ENCODE results near the gene PRKD2.

PRKD2 gene

DNA sequence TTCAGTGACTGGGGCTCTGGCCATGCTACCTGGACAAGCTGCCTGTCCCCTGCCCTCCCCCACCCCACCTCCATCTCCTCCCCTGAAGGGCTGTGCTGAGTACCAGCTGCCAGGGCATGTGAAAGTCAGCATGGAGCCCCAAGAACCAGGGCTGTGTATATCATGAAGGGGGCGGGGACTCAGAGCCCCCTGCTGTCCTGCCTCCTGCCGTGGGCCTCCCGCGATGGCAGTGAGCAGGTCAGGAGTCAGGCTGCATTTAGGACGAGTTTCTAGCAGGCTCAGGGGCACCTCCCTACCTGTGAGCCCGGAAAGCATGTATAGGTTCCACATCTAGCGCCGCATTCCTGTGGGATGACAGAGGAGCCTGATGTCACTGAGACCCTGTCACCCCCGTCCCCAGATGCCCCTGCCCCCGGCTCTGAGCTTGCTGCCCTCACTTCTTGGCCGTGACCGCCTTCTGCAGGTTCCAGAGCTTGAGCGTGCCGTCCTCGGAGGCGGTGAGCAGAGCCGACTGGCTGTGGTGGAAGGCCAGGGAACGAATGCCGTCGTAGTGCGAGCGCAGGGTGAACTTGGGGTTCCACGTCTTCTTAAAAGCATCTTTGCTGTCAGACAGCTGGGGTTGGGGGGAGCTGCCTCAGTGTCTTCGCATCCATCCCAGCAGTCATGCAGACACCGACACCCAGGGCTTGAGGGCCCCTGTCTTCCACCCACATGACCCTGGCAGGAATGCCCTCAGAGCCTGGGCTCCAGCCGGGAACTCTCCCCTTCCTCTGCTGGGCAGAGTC is 8.3 kb upstream of the PRKD2 start:
- no peak overlapping the region for H3K4me3 ChIP-seq
- DNase-seq (ENCODE audit: low spot score): no peak
- no peak overlapping the region for H3K27ac ChIP-seq
- TF ChIP-seq, protein P1, sequence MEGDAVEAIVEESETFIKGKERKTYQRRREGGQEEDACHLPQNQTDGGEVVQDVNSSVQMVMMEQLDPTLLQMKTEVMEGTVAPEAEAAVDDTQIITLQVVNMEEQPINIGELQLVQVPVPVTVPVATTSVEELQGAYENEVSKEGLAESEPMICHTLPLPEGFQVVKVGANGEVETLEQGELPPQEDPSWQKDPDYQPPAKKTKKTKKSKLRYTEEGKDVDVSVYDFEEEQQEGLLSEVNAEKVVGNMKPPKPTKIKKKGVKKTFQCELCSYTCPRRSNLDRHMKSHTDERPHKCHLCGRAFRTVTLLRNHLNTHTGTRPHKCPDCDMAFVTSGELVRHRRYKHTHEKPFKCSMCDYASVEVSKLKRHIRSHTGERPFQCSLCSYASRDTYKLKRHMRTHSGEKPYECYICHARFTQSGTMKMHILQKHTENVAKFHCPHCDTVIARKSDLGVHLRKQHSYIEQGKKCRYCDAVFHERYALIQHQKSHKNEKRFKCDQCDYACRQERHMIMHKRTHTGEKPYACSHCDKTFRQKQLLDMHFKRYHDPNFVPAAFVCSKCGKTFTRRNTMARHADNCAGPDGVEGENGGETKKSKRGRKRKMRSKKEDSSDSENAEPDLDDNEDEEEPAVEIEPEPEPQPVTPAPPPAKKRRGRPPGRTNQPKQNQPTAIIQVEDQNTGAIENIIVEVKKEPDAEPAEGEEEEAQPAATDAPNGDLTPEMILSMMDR (IDR thresholded peaks at IDR 0.05): no peak

DNA sequence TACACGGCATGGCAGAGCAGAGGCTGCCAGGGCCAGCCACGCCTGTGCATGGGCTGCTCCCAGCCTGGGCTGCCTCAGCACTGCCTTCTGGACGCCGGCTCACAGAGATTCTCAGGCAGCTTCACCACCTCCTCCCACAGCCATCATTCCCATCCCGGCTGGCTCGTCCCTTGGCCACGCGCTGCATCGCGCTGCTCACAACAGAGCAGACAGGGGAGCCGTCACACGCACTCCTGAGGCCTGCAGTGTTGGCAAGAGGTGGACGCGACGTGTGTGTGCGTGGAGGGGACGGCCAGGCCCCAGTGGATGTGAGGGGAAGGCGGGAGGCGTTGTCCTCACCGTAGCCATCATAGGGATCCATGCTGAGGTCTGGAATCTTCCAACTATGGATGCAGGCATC is 7.6 kb upstream of the PRKD2 start:
- no peak for DNase-seq (ENCODE audit: low spot score)
- no peak overlapping the region for H3K27ac ChIP-seq

DNA sequence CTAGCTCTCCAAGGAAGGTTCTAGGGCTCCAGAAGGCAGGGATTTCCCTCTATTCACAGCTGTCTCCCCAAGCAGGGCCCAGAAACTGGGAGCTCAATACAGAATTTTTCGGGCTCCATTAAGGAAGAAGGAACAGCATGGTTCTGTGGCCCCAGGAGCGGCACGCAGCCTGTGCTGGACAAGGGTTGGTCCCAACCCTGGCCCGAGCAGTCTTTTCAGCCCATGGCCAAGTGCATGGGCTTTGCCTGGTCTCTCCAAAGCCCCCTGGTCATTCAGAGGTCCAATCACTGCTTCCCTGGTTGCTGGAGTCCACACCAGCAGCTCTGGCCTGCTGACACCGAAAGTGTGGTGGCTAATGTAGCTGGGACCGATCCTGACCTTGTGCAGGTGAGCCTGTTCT is 6.6 kb upstream of the PRKD2 start:
- Histone ChIP-seq H3K27ac (no peak overlapping the region), H3K4me3 (no peak overlapping the region)
- DNase-seq (ENCODE audit: low spot score): no peak
- TF ChIP-seq, protein P1 (IDR thresholded peaks at IDR 0.05): no peak

More for the DNA sequence above, 7.6 kb upstream of the PRKD2 start:
- TF ChIP-seq, protein P1 (IDR thresholded peaks at IDR 0.05): no peak
- no peak overlapping the region for H3K4me3 ChIP-seq

DNA sequence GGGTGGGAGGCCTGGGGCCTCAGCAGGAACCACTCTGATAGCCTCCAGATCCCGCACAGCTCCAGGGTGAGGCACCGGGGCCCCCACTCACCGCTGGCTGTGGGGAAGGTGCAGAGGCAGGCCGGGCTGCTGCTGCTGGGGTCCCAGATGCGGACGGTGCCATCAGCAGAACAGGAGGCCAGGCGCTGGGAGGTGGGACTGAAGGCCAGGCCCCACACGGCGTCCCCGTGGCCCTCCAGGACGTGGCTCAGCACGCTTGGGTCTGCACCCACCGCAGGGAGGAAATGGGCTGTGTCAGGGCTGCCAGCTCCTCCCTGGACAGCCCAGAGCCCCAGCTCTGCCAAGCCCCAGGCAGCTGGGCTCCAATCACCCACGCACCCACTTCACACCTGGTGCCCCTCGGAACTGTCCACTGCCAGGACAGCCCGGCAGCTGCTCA is 6.1 kb upstream of the PRKD2 start:
- H3K27ac ChIP-seq: no peak overlapping the region
- no peak for DNase-seq (ENCODE audit: low spot score)
- TF ChIP-seq, protein P1 (IDR thresholded peaks at IDR 0.05): no peak
- H3K4me3 ChIP-seq: no peak overlapping the region

DNA sequence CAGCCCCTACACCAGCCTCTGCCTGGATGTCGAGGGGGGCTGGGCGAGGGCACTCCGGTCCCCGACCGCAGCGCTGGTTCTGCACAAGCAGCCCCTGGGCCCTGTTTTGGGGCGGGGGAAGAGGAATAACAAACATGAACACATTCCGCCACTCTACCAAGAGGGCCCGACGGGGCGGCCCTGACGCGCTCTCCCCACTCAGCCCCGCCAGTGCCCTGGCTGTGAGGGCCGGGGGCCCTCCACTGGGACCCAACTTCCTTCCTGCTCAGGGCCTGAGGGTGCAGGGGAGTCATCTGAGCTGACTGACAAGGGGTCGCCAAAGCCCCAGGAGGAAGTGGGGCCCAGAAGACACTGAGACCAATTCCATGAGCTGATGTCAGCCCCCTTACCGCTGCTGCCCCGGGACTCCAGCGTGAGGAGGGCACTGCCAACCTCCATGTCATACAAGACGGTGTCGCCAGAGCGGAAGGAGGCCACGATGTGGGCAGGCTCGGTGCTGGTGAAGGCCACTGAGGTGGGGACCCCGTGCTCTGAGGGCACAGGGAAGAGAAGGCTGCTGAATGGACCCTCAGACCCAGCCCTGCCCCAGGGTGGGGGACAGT is 5.6 kb upstream of the PRKD2 start:
- Histone ChIP-seq H3K4me3 (no peak overlapping the region), H3K27ac (no peak overlapping the region)
- TF ChIP-seq, protein P1 (IDR thresholded peaks at IDR 0.05): no peak
- DNase-seq (ENCODE audit: low spot score): no peak

DNA sequence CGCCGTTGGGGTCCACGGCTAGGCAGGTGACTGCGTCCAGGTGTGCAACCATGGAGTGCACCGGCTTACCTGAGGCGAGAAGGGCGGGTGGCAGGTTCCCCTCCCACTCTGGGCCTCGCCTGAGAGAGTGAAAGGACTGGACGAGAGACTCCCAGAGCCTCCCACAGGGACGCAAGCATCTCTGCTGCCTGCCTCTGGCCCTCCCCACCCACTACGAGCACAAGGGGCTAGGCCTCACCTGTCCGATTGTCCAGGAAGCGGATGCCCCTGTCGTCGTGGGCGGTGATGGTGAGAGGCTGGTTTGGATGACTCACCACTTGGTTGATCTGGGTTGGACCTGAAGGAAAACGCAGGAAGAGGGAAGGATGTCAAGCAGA is 5.1 kb upstream of the PRKD2 start:
- TF ChIP-seq, protein P1 (IDR thresholded peaks at IDR 0.05): no peak
- Histone ChIP-seq H3K27ac (peak overlapping the region in 1 of 2 donors; percentile 0), H3K4me3 (no peak overlapping the region)
- DNase-seq (ENCODE audit: low spot score): no peak
